WTC11 (cell line): ENCODE measurements around the gene STXBP2.

Experiments used
- CDX4 ChIP-seq: fragments of 250-450 bp; sonication (Bioruptor Pico); IDR thresholded peaks from 2 replicates; pipeline ENCODE4 v1.9.0; 2021; ENCODE audit warnings: moderate library complexity, mild to moderate bottlenecking, inconsistent platforms, borderline replicate concordance
- NFE2L1 ChIP-seq: sonication (generic); formaldehyde crosslinking; IDR thresholded peaks from 2 replicates; pipeline ENCODE4 v1.8.1; 2023; ENCODE audit warnings: missing genetic modification reagents
- TF ChIP-seq, protein P1 (sequence below): sonication (generic); formaldehyde crosslinking; IDR thresholded peaks from 2 replicates; pipeline ENCODE4 v1.8.1; 2023; ENCODE audit warnings: mild to moderate bottlenecking, missing genetic modification reagents, moderate library complexity

DNA sequence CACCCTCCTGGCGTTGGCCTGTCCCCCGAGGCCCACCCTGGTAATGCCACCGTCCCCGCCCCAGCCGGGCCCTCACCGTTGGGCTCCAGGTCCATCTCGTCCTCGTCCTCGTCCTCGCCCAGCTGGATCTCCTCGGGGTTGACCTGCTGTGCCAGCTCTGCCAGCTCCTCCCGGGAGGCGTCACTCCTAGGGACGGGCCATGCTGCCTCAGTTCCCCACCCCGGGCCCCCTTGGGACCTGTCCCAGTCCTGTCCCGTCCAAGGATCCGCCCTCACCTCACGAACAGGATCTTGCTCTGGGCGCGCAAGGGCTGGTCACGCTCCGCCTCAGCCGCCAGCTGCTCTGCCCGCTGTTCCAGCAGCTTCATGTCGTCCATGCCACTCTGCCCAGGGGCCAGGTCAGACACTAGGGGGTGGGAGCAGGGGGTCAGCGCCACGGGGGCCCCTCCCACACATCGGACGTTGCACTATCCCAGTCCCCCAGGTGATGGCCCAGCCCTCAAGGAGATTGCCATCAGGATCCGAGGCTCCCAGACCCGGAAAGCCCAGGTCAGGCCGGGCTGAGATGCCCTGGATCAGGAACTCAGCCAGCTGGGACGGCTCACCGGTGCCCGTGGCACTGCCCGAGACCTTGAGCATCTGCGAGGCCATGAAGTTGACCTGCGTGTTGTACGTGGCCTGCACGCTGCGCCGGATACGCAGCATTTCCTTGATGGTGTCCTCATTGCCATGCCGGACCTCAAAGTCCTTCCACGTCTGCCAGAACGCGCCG lies 17.1 kb upstream of the STXBP2 start:
- TF ChIP-seq, protein P1, sequence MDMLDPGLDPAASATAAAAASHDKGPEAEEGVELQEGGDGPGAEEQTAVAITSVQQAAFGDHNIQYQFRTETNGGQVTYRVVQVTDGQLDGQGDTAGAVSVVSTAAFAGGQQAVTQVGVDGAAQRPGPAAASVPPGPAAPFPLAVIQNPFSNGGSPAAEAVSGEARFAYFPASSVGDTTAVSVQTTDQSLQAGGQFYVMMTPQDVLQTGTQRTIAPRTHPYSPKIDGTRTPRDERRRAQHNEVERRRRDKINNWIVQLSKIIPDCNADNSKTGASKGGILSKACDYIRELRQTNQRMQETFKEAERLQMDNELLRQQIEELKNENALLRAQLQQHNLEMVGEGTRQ (CRISPR knock-in tag): no peak
- no peak for TF ChIP-seq CDX4 (CRISPR knock-in tag)
- TF ChIP-seq NFE2L1: no peak
